Bone marrow (tissue), 2 donors: Measurements from ENCODE around the gene CRIM1.

ENCODE experiments used
- DNase-seq, 2 donors: peaks; one replicate each; lab custom pipeline; 2025; lab: John Stamatoyannopoulos, UW

CRIM1 gene

GRCh38 chr2:36554531-36554930 is 199.0 kb downstream of the CRIM1 start:
- no peak for DNase-seq

- no peak for DNase-seq
Measured at GRCh38 chr2:36555789-36556188, 200.2 kb downstream of the CRIM1 start.

GRCh38 chr2:36556842-36557241 is 201.3 kb downstream of the CRIM1 start:
- DNase-seq: no peak

- DNase-seq: no peak
Measured at GRCh38 chr2:36559221-36559942, 203.8 kb downstream of the CRIM1 start.

- no peak for DNase-seq
Measured at GRCh38 chr2:36560726-36561125, 205.1 kb downstream of the CRIM1 start.

GRCh38 chr2:36561237-36561944 is 205.8 kb downstream of the CRIM1 start:
- DNase-seq: peak in 1 of 2 donors; percentile 22

- DNase-seq: no peak
Measured at GRCh38 chr2:36562240-36562639, 206.7 kb downstream of the CRIM1 start.

GRCh38 chr2:36562973-36563532 is 207.5 kb downstream of the CRIM1 start:
- DNase-seq: no peak

- DNase-seq: no peak
Measured at GRCh38 chr2:36564377-36564930, 208.9 kb downstream of the CRIM1 start.

- DNase-seq: no peak
Measured at GRCh38 chr2:36565712-36566111, 210.1 kb downstream of the CRIM1 start.

- no peak for DNase-seq
Measured at GRCh38 chr2:36566887-36567286, 211.3 kb downstream of the CRIM1 start.

- no peak for DNase-seq
Measured at GRCh38 chr2:36567711-36568408, 212.3 kb downstream of the CRIM1 start.

GRCh38 chr2:36568516-36569246 is 213.1 kb downstream of the CRIM1 start:
- DNase-seq: no peak

- DNase-seq: no peak
Measured at GRCh38 chr2:36569267-36569856, 213.8 kb downstream of the CRIM1 start.

- DNase-seq: no peak
Measured at GRCh38 chr2:36570416-36570815, 214.8 kb downstream of the CRIM1 start.

GRCh38 chr2:36572054-36572718 is 216.6 kb downstream of the CRIM1 start:
- DNase-seq: no peak

GRCh38 chr2:36572719-36573059 is 217.1 kb downstream of the CRIM1 start:
- no peak for DNase-seq

- DNase-seq: no peak
Measured at GRCh38 chr2:36573165-36573564, 217.6 kb downstream of the CRIM1 start.

GRCh38 chr2:36574560-36574959 is 219.0 kb downstream of the CRIM1 start:
- no peak for DNase-seq

GRCh38 chr2:36577884-36578283 is 222.3 kb downstream of the CRIM1 start:
- no peak for DNase-seq
